Ascending aorta (tissue), 2 donors: ENCODE measurements around the gene DIP2C. TPM values are rescaled to one million over a fixed set of nuclear protein-coding genes. Genes with fewer than 3 reads are reported as not detected.

Source experiments
- DNase-seq, 2 donors: peaks; one replicate each; pipeline ENCODE4 v3.0.0-alpha.2; 2019; ENCODE audit warnings: low spot score in 2 of 2
- H3K27ac ChIP-seq, 2 donors: fragments of 200-600 bp; sonication (generic); one replicate each; pipeline ENCODE4 v1.5.1; 2016 to 2017; ENCODE audit warnings: mild to moderate bottlenecking in 1 of 2
- H3K27me3 ChIP-seq: fragments of 200-600 bp; sonication (generic); one replicate; pipeline ENCODE4 v1.5.1; 2017
- H3K36me3 ChIP-seq, 2 donors: fragments of 200-600 bp; sonication (generic); one replicate each; pipeline ENCODE4 v1.5.1; 2016
- H3K4me1 ChIP-seq, 2 donors: fragments of 200-600 bp; sonication (generic); one replicate each; pipeline ENCODE4 v1.5.1; 2016 to 2017; ENCODE audit warnings: mild to moderate bottlenecking in 1 of 2
- H3K4me3 ChIP-seq, 2 donors: fragments of 200-600 bp; sonication (generic); one replicate each; pipeline ENCODE4 v1.5.1; 2016 to 2017; ENCODE audit warnings: mild to moderate bottlenecking in 1 of 2
- H3K9me3 ChIP-seq, 2 donors: fragments of 200-600 bp; sonication (generic); one replicate each; pipeline ENCODE4 v1.5.1; 2016
- intact Hi-C: fragments of 100-400 bp; cut with DNase I; formaldehyde crosslinking; loops from one replicate; pipeline ENCODE4 v1.15.1; 2023
- total RNA-seq: library from RNA; depleted of rRNA; stranded (reverse); fragments of >200 nt; gene quantifications from one replicate; pipeline ENCODE4 v1.1.0, GENCODE V29; 2016
- TF ChIP-seq, protein P1 (sequence below), 3 experiments: fragments of 200-600 bp in 2 of 3; fragments of 450-650 bp in 1 of 3; sonication (generic) in 2 of 3; IDR thresholded peaks; one replicate each; pipeline ENCODE4 v1.5.1; 2016 to 2019; ENCODE audit warnings: antibody characterized with exemption in 3 of 3, mild to moderate bottlenecking in 1 of 3, moderate library complexity in 1 of 3

DIP2C gene
- total RNA-seq, 1 donor from 2014 or later, result 14.7 TPM

DNA sequence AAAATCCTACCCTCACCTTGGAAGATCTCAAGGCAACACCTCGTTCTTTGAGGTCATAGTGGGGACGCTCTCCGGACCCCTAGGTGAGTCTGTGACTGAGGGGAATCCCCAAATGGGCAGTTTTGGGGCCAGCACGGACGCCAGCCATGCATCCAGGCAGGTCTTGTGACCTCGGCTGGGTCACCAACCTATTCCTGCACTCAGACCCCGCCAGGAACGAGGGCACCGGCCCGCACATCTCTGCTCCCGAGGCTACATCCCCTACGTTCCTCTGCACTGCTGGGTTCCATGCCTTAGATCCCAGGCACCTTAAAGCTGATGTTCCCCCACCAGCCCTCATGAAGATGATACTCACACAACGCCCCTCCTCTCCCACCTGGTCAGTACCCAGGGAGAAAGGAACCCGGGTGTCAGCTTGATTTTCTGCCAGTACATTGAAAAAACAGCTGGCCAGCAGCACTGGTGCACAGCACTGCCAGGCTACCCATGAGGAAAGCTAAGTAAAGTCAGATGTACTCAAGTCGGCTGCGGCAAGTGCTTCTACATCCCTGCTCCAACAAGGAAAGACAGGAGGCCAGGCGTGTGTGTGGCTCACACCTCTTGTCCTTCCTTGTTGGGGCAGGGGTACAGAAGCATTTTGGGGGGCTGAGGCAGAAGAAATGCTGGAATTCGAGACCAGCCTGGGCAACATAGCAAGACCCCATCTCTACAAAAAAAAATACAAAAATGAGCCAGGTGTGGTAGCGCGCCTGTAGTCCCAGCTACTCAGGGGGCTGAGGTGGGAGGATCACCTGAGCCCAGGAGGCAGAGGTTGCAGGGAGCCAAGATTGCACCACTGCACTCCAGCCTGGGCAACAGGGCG, 48.1 kb downstream of the DIP2C start:
- Histone ChIP-seq H3K27ac (no peak overlapping the region), H3K4me3 (no peak overlapping the region), H3K36me3 (no peaks in the 10 kb centered on the region), H3K9me3 (peaks cover 3 to 16% of the 10 kb centered on the region in 2 donors), H3K27me3 (no peaks in the 10 kb centered on the region), H3K4me1 (no peaks in the 10 kb centered on the region)
- no peak for DNase-seq
- TF ChIP-seq, protein P1, sequence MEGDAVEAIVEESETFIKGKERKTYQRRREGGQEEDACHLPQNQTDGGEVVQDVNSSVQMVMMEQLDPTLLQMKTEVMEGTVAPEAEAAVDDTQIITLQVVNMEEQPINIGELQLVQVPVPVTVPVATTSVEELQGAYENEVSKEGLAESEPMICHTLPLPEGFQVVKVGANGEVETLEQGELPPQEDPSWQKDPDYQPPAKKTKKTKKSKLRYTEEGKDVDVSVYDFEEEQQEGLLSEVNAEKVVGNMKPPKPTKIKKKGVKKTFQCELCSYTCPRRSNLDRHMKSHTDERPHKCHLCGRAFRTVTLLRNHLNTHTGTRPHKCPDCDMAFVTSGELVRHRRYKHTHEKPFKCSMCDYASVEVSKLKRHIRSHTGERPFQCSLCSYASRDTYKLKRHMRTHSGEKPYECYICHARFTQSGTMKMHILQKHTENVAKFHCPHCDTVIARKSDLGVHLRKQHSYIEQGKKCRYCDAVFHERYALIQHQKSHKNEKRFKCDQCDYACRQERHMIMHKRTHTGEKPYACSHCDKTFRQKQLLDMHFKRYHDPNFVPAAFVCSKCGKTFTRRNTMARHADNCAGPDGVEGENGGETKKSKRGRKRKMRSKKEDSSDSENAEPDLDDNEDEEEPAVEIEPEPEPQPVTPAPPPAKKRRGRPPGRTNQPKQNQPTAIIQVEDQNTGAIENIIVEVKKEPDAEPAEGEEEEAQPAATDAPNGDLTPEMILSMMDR (IDR thresholded peaks at IDR 0.05), result no peak
- intact Hi-C loops, result no loop called here

DNA sequence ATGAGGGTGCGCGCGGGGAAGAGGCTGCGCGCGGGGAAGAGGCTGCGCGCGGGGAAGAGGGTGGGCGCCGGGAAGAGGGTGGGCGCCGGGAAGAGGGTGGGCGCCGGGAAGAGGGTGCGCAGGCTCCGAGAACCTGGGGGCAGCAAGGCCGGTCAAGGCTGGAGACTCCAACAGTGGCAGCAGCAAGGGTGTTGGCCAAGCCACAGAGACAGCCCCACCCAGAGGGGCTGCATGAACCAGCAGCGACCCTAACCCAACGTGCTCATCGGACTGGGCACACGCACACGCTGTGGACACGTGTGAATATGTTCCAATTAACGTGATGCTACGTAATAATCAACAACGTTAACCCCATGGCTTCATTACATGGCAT, 48.8 kb downstream of the DIP2C start:
- no peak for DNase-seq
- intact Hi-C loops, result no loop called here
- H3K9me3 ChIP-seq, result peaks cover 3 to 9% of the 10 kb centered on the region in 2 donors
- H3K36me3 ChIP-seq, result no peaks in the 10 kb centered on the region
- no peaks in the 10 kb centered on the region for H3K4me1 ChIP-seq
- TF ChIP-seq, protein P1 (IDR thresholded peaks at IDR 0.05), result no peak
- no peak overlapping the region for H3K4me3 ChIP-seq
- H3K27ac ChIP-seq, result no peak overlapping the region
- H3K27me3 ChIP-seq, result no peaks in the 10 kb centered on the region

DNA sequence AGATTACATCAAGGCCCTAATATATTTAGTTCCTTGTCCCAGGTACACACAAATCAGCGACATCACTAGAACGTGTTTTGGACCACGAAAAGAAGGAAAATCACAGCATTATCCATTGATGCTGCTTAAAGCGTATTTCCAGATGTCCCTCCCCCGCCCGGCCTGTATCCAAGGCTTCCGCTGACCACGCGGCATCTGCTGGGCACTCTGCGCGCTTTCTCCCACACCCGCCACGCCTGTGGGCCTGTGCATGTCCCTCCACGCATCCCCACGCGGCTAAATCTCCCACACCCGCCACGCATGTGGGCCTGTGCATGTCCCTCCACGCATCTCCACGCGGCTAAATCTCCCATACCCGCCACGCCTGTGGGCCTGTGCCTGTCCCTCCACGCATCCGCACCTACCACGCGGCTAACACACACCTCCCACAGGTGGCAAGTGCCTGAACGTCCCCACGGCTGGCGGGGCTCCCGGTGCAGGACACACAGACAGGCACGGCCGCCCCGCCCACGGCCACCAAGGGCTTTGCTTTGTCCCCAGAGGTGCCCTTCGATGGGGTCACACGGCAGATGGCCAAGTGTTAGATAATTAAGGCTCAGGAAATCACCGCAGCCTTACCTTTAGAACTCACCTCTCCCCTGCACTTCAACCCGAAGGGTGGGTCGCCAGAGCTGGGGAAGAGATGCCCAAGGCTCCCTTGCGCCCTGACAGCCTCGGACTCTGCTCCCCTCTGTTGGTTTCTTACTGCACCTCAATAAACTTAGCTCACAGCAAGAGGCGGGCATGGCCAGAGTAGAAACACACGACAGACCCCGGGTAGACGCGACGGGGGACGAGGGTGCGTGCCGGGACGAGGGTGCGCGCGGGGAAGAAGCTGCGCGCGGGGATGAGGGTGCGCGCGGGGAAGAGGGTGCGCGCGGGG, 49.5 kb downstream of the DIP2C start:
- H3K27ac ChIP-seq, result no peak overlapping the region
- DNase-seq, result no peak
- intact Hi-C loops, result no loop called here

DNA sequence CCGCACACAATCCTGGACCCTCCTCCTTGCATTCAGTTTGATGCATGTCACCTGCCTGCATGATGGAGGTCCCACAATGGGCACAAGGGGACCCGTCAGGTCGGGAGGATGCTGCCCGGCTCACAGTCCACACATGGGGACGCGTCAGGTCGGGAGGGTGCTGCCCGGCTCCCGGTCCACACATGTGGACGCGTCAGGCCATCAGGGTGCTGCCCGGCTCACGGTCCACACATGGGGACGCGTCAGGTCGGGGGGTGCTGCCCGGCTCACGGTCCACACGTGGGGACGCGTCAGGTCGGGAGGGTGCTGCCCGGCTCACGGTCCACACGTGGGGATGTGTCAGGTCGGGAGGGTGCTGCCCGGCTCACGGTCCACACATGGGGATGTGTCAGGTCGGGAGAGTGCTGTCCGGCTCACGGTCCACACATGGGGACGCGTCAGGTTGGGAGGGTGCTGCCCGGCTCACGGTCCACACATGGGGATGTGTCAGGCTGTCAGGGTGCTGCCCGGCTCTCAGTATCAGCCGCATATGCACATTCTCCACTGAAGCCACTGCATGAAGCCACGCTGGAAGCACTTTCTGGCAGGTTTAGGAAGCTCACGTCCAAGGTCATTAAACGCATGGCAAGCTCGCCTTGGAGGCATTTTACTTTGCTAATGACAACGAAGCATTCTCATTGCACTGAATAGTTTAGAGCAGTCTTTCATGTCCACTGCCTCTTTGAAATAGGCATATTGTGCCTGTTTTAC, 50.3 kb downstream of the DIP2C start:
- Histone ChIP-seq H3K36me3 (no peaks in the 10 kb centered on the region), H3K4me1 (peaks cover 0 to 3% of the 10 kb centered on the region in 2 donors), H3K27ac (no peak overlapping the region), H3K9me3 (no peaks in the 10 kb centered on the region), H3K27me3 (no peaks in the 10 kb centered on the region), H3K4me3 (no peak overlapping the region)
- TF ChIP-seq, protein P1 (IDR thresholded peaks at IDR 0.05), result no peak
- DNase-seq, result no peak
- intact Hi-C loops, result no loop called here

More for the DNA sequence above, 49.5 kb downstream of the DIP2C start:
- Histone ChIP-seq H3K9me3 (peaks cover 2 to 3% of the 10 kb centered on the region in 2 donors), H3K4me3 (no peak overlapping the region), H3K36me3 (no peaks in the 10 kb centered on the region), H3K27me3 (no peaks in the 10 kb centered on the region), H3K4me1 (no peaks in the 10 kb centered on the region)
- TF ChIP-seq, protein P1 (IDR thresholded peaks at IDR 0.05), result no peak

DNA sequence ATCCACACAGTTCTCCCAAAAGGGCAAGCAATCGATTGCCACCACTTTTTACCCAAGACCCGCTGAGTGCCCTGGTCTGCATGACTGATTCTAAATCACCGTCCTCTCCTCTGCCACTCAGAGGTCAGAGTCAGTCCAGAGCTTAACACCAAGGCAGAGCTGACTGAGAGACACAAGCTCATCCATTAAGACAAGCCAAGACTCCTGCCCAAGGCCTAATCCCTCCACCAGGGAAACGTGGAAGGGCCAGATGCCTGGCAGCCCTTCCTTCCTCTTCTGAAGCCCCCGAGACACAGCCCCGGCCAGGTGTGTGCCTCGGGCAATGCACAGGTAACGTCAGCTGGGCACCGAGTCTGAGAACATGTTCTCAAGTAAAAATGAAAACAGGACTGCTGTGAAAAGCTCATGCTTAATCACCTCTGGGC, 51.7 kb downstream of the DIP2C start:
- Histone ChIP-seq H3K27ac (no peak overlapping the region), H3K4me1 (peaks cover 6 to 13% of the 10 kb centered on the region in 2 donors), H3K9me3 (no peaks in the 10 kb centered on the region), H3K27me3 (no peaks in the 10 kb centered on the region), H3K36me3 (no peaks in the 10 kb centered on the region), H3K4me3 (no peak overlapping the region)
- no peak for DNase-seq
- intact Hi-C loops, result no loop called here
- TF ChIP-seq, protein P1 (IDR thresholded peaks at IDR 0.05), result no peak
